ENCODE results near the gene SPECC1.
"Not testable (repeated sequence)": the region's sequence is repeated elsewhere in the genome, so short reads cannot be mapped to it uniquely, and the experiment has no call there.

The SPECC1 gene

DNA sequence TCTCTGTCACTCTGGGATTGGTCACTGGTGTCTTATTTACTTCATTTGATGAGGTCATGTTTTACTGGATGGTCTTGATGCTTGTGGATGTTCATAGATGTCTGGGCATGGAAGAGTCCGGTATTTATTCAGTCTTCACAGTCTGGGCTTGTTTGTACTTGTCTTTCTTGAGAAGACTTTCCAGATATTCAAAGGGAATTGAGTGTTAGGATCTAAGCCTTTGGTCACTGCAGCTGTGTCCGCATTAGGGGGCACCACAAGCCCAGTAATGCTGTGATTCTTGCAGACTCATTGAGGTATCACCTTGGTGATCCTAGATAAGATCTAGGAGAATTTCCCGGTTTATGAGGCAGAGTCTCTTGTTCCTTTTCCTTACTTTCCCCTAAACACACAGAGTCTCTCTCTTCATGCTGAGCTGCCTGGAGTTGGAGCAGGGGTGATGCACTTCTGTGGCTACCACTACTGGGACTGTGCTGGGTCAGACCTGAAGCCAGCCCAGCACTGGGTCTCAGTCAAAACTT, 214.7 kb downstream of the SPECC1 start:
- peak in 1 of 3 experiments; percentile 8 for TF ChIP-seq CTCF (IDR thresholded peaks at IDR 0.05; ENCODE audit: unreplicated experiment in 3 of 3)
- Mint-ChIP-seq H3K9me3 (peaks cover 6% of the 10 kb centered on the region), H3K4me3 (no peak overlapping the region), H3K4me1 (peaks cover 15% of the 10 kb centered on the region), H3K27me3 (ENCODE audit: low read depth) (no peaks in the 10 kb centered on the region), H3K36me3 (ENCODE audit: low read depth) (peaks cover 7% of the 10 kb centered on the region), H3K27ac (no peak overlapping the region)

DNA sequence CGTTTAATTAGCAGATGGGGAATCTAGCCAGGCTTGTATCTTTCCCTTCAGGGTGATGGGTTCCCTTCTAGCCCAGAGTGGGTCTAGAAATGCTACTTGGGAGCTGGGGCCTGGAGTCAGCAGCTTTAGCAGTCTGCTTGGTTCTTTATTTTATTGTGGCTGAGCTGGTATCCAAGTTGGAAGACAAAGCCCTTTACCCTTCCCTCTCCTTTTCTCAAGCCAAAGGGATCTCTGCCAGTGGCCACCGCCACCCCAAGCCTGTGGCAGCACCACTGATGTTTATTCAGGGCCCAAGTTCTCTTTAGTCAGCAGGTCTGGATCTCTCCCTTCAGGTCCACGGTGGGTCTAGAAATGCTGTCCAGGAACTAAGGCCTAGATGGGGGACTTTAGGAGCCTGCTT, 215.2 kb downstream of the SPECC1 start:
- Mint-ChIP-seq H3K4me3 (no peak overlapping the region), H3K27me3 (ENCODE audit: low read depth) (no peaks in the 10 kb centered on the region), H3K36me3 (ENCODE audit: low read depth) (peaks cover 7% of the 10 kb centered on the region), H3K9me3 (peaks cover 5% of the 10 kb centered on the region), H3K4me1 (peaks cover 17% of the 10 kb centered on the region), H3K27ac (no peak overlapping the region)
- TF ChIP-seq CTCF (IDR thresholded peaks at IDR 0.05; ENCODE audit: unreplicated experiment in 3 of 3), result no peak

GRCh38 chr17:20225162-20226115, 216.3 kb downstream of the SPECC1 start:
- Mint-ChIP-seq H3K4me1 (peaks cover 17% of the 10 kb centered on the region), H3K36me3 (ENCODE audit: low read depth) (peaks cover 11% of the 10 kb centered on the region), H3K9me3 (no peaks in the 10 kb centered on the region), H3K27ac (no peak overlapping the region), H3K4me3 (no peak overlapping the region), H3K27me3 (ENCODE audit: low read depth) (no peaks in the 10 kb centered on the region)
- TF ChIP-seq CTCF (IDR thresholded peaks at IDR 0.05; ENCODE audit: unreplicated experiment in 3 of 3), result no peak

- Mint-ChIP-seq H3K36me3 (ENCODE audit: low read depth) (peaks cover 12% of the 10 kb centered on the region), H3K27ac (peak overlapping the region in 1 of 3 experiments; percentile 42), H3K27me3 (ENCODE audit: low read depth) (no peaks in the 10 kb centered on the region), H3K4me1 (peaks cover 17% of the 10 kb centered on the region), H3K4me3 (no peak overlapping the region), H3K9me3 (no peaks in the 10 kb centered on the region)
- TF ChIP-seq CTCF (IDR thresholded peaks at IDR 0.05; ENCODE audit: unreplicated experiment in 3 of 3), result peak; percentile 83 to 94 (median 88)
Measured at GRCh38 chr17:20226814-20227482, 217.8 kb downstream of the SPECC1 start.

DNA sequence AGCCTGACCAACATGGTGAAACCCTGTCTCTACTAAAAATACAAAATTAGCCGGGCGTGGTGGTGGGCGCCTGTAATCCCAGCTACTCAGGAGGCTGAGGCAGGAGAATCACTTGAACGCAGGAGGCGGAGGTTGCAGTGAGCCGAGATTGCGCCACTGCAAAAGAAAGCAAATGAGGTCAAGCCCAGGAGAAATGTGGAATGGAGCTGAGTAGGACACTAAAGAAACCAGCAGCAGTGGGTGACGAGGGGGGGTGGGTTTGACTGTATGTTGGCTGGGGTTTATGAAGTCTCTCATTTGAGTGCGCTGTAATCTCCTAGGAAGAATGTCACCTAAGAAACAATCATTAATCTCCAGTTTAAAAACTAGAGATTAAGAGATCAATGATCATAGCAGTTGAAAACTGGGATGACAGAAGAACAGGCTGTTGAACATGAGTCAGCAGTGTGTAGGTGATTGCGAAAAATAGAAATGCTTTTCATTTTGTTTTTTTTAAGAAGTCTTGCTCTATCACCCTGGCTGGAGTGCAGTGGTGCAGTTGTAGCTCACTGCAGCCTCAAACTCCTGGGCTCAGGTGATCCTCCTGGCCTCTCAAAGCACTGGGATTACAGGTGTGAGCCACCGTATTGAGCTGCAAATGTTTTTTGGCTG, 218.7 kb downstream of the SPECC1 start:
- H3K27ac Mint-ChIP-seq; H3K27me3 Mint-ChIP-seq (ENCODE audit: low read depth); H3K9me3 Mint-ChIP-seq; H3K4me3 Mint-ChIP-seq: not testable (repeated sequence)
- H3K36me3 Mint-ChIP-seq (ENCODE audit: low read depth), result peaks cover 17% of the 10 kb centered on the region
- peaks cover 17% of the 10 kb centered on the region for H3K4me1 Mint-ChIP-seq

- Mint-ChIP-seq H3K4me1 (peaks cover 17% of the 10 kb centered on the region), H3K36me3 (ENCODE audit: low read depth) (peaks cover 17% of the 10 kb centered on the region), H3K27me3 (ENCODE audit: low read depth) (no peaks in the 10 kb centered on the region), H3K9me3 (no peaks in the 10 kb centered on the region), H3K27ac (no peak overlapping the region), H3K4me3 (no peak overlapping the region)
- no peak for TF ChIP-seq CTCF (IDR thresholded peaks at IDR 0.05; ENCODE audit: unreplicated experiment in 3 of 3)
Measured at GRCh38 chr17:20228410-20228809, 219.3 kb downstream of the SPECC1 start.
